ENCODE results near the gene MSL1.

Gene MSL1

DNA sequence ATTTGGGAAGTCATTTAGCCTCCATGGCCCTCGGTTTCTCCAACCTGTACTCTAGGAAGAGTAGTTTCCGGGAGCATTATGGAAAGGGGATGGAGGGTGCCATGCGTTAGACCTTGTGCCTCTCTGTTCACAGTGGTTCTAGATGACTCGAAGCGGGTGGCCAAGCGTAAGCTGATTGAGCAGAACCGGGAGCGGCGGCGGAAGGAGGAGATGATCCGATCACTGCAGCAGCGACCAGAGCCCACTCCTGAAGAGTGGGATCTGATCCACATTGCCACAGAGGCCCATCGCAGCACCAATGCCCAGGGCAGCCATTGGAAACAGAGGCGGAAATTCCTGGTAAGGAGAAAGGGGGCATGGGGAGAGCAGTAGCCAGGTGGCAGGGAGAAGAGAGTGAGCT, 37.3 kb upstream of the MSL1 start:
- H3K4me1 ChIP-seq (ENCODE audit: control insufficient read depth, insufficient read depth, low read length): no peaks in the 10 kb centered on the region

DNA sequence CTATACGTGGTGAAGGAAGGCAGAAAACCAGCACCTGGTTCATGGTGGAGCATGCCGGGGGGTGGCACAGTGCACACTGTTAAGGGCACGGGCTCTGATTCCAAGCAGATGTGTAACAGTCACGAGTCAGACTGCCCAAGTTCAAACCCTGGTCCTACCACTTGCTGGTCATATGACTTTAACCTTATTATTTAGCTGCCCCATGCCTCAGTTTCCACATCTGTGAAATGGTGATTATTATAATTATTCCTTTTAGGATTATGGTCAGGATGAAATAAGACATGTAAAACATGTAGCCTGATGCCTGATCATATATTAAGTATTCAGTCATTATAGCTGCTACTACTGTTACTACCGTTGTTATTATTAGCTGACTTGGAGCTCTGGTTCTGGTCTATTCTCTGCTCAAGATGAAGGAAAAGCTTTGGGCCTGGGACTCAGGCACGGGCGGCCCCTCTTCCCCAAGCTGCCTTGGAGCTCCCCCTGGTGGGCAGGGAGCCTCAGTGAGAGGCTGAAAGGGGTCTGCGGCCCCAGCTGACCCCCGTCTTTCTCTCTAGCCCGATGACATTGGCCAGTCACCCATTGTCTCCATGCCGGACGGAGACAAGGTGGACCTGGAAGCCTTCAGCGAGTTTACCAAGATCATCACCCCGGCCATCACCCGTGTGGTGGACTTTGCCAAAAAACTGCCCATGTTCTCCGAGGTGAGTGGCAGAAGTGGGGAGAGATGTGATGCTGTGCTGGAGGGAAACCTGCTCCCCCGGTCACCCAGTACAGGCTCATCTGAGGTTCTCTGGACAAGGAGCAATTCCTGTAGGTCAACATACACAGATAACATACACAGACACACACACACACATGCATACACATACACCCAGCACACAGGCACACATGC, 35.4 kb upstream of the MSL1 start:
- H3K4me1 ChIP-seq (ENCODE audit: control insufficient read depth, insufficient read depth, low read length): peaks cover 5% of the 10 kb centered on the region

More for the DNA sequence above, 37.3 kb upstream of the MSL1 start:
- H3K36me3 ChIP-seq (ENCODE audit: insufficient read depth, low read length): peaks cover 39% of the 10 kb centered on the region
- H3K9ac ChIP-seq (ENCODE audit: low read depth, low read length): no peak overlapping the region
- H3K4me2 ChIP-seq (ENCODE audit: low read length): no peak overlapping the region
- H3K27me3 ChIP-seq (ENCODE audit: control insufficient read depth, insufficient read depth, low read length): no peaks in the 10 kb centered on the region
- H3K9me3 ChIP-seq (replicated peaks; ENCODE audit: low read length): no peaks in the 10 kb centered on the region
- H3K4me3 ChIP-seq (ENCODE audit: low read length): no peak overlapping the region

GRCh38 chr17:40087049-40087794, 34.5 kb upstream of the MSL1 start:
- no peaks in the 10 kb centered on the region for H3K27me3 ChIP-seq (ENCODE audit: control insufficient read depth, insufficient read depth, low read length)
- H3K4me1 ChIP-seq (ENCODE audit: control insufficient read depth, insufficient read depth, low read length): peaks cover 12% of the 10 kb centered on the region
- H3K9ac ChIP-seq (ENCODE audit: low read depth, low read length): no peak overlapping the region
- H3K36me3 ChIP-seq (ENCODE audit: insufficient read depth, low read length): peaks cover 52% of the 10 kb centered on the region
- H3K4me3 ChIP-seq (ENCODE audit: low read length): no peak overlapping the region
- H3K9me3 ChIP-seq (replicated peaks; ENCODE audit: low read length): no peaks in the 10 kb centered on the region
- no peak overlapping the region for H3K4me2 ChIP-seq (ENCODE audit: low read length)

More for the DNA sequence above, 35.4 kb upstream of the MSL1 start:
- no peaks in the 10 kb centered on the region for H3K9me3 ChIP-seq (replicated peaks; ENCODE audit: low read length)
- H3K36me3 ChIP-seq (ENCODE audit: insufficient read depth, low read length): peaks cover 51% of the 10 kb centered on the region
- H3K9ac ChIP-seq (ENCODE audit: low read depth, low read length): no peak overlapping the region
- no peak overlapping the region for H3K4me3 ChIP-seq (ENCODE audit: low read length)
- H3K4me2 ChIP-seq (ENCODE audit: low read length): no peak overlapping the region
- H3K27me3 ChIP-seq (ENCODE audit: control insufficient read depth, insufficient read depth, low read length): no peaks in the 10 kb centered on the region

GRCh38 chr17:40087903-40088718, 33.7 kb upstream of the MSL1 start:
- Histone ChIP-seq H3K4me2 (ENCODE audit: low read length) (no peak overlapping the region), H3K9ac (ENCODE audit: low read depth, low read length) (no peak overlapping the region), H3K36me3 (ENCODE audit: insufficient read depth, low read length) (peaks cover 54% of the 10 kb centered on the region), H3K27me3 (ENCODE audit: control insufficient read depth, insufficient read depth, low read length) (no peaks in the 10 kb centered on the region), H3K9me3 (replicated peaks; ENCODE audit: low read length) (no peaks in the 10 kb centered on the region), H3K4me3 (ENCODE audit: low read length) (no peak overlapping the region), H3K4me1 (ENCODE audit: control insufficient read depth, insufficient read depth, low read length) (peaks cover 21% of the 10 kb centered on the region)

DNA sequence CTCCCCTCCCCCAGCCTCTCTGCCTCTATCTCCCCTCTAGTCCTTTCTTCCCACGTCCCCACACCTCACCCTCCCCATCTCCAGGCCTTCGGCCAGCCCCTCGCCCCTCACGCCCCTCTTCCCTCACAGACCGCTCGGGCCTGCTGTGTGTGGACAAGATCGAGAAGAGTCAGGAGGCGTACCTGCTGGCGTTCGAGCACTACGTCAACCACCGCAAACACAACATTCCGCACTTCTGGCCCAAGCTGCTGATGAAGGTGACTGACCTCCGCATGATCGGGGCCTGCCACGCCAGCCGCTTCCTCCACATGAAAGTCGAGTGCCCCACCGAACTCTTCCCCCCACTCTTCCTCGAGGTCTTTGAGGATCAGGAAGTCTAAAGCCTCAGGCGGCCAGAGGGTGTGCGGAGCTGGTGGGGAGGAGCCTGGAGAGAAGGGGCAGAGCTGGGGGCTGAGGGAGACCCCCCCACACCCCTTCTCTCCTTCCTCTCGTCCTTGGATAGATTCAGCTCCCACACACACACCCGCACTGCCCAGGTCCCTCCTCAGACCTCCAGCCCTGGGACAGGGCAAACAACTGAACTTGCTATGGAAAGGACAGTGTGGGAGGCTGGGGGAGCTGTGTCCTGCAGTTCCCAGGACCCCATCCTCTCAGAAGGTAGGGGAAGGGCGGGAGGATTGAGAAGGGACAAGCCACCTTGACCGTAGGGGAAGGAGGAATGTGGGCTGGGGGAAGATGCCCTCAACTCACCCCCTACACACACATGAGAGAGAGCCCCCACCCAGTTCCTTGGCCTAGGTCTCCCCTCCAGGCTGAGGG, 32.5 kb upstream of the MSL1 start:
- H3K4me1 ChIP-seq (ENCODE audit: control insufficient read depth, insufficient read depth, low read length): peaks cover 31% of the 10 kb centered on the region
- H3K4me3 ChIP-seq (ENCODE audit: low read length): no peak overlapping the region
- H3K36me3 ChIP-seq (ENCODE audit: insufficient read depth, low read length): peaks cover 58% of the 10 kb centered on the region
- H3K4me2 ChIP-seq (ENCODE audit: low read length): no peak overlapping the region
- H3K9ac ChIP-seq (ENCODE audit: low read depth, low read length): no peak overlapping the region
- no peaks in the 10 kb centered on the region for H3K27me3 ChIP-seq (ENCODE audit: control insufficient read depth, insufficient read depth, low read length)
- no peaks in the 10 kb centered on the region for H3K9me3 ChIP-seq (replicated peaks; ENCODE audit: low read length)

DNA sequence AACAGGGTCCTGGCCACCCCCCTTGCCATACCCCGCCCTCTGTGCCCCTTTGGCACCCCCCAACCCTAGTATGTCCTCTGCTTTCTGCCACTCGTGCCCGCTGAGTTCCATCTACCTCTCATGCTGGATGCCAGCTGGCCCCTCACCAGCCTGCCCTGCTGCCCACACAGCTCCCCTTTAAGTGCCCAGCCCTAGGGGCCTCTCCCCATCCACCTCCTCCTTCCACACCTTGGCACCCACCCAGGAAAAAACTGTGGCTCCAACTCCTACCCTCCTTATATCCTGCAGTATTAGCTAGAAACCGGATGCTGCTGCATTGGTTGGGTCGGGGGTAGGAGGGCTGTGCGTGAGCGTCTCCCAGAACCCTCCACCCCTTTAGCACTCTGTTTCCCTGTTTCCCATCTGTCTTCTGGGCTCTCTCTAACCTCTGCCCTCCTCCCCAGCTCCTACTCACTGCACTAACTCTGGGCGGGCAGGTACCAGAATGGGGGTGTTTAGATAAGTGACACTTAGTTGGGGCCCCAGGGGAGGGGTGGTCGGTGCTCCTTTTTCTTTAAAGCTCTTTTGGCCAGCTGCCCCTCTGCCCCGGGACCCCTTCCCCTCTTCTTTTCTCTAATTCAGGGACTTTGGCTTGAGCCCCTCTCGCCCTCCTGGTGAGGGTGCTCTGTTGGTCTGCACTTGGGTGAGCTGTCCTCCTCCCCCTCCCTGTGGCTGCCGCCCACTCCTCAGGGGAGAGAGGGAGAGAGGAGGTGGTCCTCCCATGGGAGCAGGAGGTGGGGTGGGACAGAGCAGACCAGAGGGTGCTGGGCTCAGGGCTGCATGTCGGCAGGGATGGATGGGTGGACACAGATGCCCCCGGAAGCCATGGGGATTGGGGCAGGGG, 31.3 kb upstream of the MSL1 start:
- H3K4me1 ChIP-seq (ENCODE audit: control insufficient read depth, insufficient read depth, low read length): peaks cover 31% of the 10 kb centered on the region
- H3K27me3 ChIP-seq (ENCODE audit: control insufficient read depth, insufficient read depth, low read length): no peaks in the 10 kb centered on the region
- H3K9ac ChIP-seq (ENCODE audit: low read depth, low read length): no peak overlapping the region
- H3K9me3 ChIP-seq (replicated peaks; ENCODE audit: low read length): no peaks in the 10 kb centered on the region
- peaks cover 59% of the 10 kb centered on the region for H3K36me3 ChIP-seq (ENCODE audit: insufficient read depth, low read length)
- H3K4me3 ChIP-seq (ENCODE audit: low read length): no peak overlapping the region
- H3K4me2 ChIP-seq (ENCODE audit: low read length): no peak overlapping the region

DNA sequence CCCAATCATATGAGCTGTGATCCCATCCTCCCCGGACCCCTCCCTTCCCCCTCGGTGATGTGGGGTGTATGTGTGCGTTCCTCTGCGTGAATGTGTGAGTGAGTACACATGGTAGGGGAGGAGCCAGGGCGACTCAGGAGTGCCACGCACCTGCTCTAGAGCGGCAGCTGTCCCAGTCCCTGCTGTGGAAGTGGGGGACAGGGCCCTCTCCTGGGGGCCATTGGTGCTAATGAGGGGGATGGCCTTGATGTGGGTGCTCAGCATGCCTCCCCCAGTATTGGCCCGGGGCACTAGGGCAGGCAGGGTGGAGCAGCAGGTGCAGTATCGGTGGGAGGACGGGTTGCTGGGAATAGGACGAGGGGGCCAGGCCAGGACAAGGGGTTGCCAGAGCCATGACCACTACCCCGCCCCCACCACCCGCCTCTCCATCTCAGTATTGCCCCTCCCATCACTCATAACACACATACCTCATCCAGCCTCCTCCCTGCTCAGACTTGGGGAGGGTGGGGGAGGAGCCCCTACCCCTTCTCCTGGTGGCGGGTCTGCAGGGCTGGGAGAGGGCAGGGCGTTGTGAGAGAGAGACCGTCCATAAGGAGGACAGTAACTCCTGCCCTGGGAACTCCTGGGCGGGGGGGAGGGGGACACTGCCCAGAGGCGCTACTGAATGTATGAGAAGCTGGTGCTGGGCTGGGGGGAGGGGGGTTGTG, 29.9 kb upstream of the MSL1 start:
- Histone ChIP-seq H3K4me2 (ENCODE audit: low read length) (no peak overlapping the region), H3K9me3 (replicated peaks; ENCODE audit: low read length) (no peaks in the 10 kb centered on the region), H3K4me3 (ENCODE audit: low read length) (no peak overlapping the region), H3K27me3 (ENCODE audit: control insufficient read depth, insufficient read depth, low read length) (no peaks in the 10 kb centered on the region), H3K9ac (ENCODE audit: low read depth, low read length) (no peak overlapping the region), H3K36me3 (ENCODE audit: insufficient read depth, low read length) (peaks cover 65% of the 10 kb centered on the region), H3K4me1 (ENCODE audit: control insufficient read depth, insufficient read depth, low read length) (peaks cover 41% of the 10 kb centered on the region)

DNA sequence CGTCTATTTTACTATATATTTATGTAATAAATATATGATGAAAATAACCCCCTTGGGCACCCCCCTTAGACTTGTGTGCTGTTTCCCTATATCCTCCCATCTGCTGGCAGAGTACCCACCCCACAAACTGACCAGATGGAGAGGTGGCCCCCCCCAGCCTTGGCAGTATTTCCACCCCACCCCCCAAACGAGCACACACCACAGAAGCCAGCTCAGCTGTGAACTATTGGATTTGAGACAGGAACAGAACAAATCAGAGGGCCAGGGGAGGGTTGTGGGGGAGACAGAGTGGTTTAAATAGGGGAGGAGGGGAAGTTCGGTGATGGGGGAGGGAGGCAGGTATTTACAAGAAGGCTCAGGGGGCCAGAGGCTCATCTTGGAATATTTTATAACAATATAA, 29.2 kb upstream of the MSL1 start:
- Histone ChIP-seq H3K36me3 (ENCODE audit: insufficient read depth, low read length) (peaks cover 60% of the 10 kb centered on the region), H3K9ac (ENCODE audit: low read depth, low read length) (no peak overlapping the region), H3K9me3 (replicated peaks; ENCODE audit: low read length) (no peaks in the 10 kb centered on the region), H3K4me1 (ENCODE audit: control insufficient read depth, insufficient read depth, low read length) (peaks cover 45% of the 10 kb centered on the region), H3K27me3 (ENCODE audit: control insufficient read depth, insufficient read depth, low read length) (no peaks in the 10 kb centered on the region), H3K4me2 (ENCODE audit: low read length) (no peak overlapping the region), H3K4me3 (ENCODE audit: low read length) (no peak overlapping the region)

DNA sequence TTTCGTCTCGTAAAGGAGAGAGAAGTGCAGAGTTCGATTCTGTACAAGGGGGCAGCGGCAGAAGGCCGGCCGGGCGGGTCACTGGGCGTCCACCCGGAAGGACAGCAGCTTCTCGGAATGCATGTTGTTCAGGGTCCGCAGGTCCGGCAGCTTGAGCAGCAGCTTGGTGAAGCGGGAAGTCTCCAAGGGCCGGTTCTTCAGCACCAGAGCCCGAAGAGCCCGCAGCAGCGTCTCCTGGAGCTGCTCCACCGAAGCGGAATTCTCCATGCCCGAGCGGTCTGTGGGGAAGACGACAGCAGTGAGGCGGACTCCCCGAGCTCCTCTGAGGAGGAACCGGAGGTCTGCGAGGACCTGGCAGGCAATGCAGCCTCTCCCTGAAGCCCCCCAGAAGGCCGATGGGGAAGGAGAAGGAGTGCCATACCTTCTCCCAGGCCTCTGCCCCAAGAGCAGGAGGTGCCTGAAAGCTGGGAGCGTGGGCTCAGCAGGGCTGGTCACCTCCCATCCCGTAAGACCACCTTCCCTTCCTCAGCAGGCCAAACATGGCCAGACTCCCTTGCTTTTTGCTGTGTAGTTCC, 28.7 kb upstream of the MSL1 start:
- peaks cover 56% of the 10 kb centered on the region for H3K36me3 ChIP-seq (ENCODE audit: insufficient read depth, low read length)
- no peak overlapping the region for H3K4me3 ChIP-seq (ENCODE audit: low read length)
- no peaks in the 10 kb centered on the region for H3K9me3 ChIP-seq (replicated peaks; ENCODE audit: low read length)
- H3K4me1 ChIP-seq (ENCODE audit: control insufficient read depth, insufficient read depth, low read length): peaks cover 50% of the 10 kb centered on the region
- no peak overlapping the region for H3K9ac ChIP-seq (ENCODE audit: low read depth, low read length)
- H3K27me3 ChIP-seq (ENCODE audit: control insufficient read depth, insufficient read depth, low read length): no peaks in the 10 kb centered on the region
- H3K4me2 ChIP-seq (ENCODE audit: low read length): no peak overlapping the region
